Hematopoietic multipotent progenitor cell treated with erythropoietin and hydrocortisone succinate and interleukin-3 and kit ligand, for 17 days (in vitro differentiated cells): Measurements from ENCODE around the gene SPEM2.
"Not testable (repeated sequence)": the region's sequence is repeated elsewhere in the genome, so short reads cannot be mapped to it uniquely, and the experiment has no call there.

Experiments used
- DNase-seq: peaks from one replicate; pipeline ENCODE4 v3.0.0-alpha.2; 2015; ENCODE audit warnings: low spot score

Gene SPEM2

GRCh38 chr17:7474767-7475166 lies 49.4 kb downstream of the SPEM2 start:
- DNase-seq = not testable (repeated sequence)

GRCh38 chr17:7475764-7476422 lies 50.5 kb downstream of the SPEM2 start:
- DNase-seq = peak; percentile 78

- peak; percentile 50 for DNase-seq
These were observed 51.1 kb downstream of the SPEM2 start for GRCh38 chr17:7476494-7476893.

GRCh38 chr17:7476951-7477350 lies 51.5 kb downstream of the SPEM2 start:
- DNase-seq = no peak
